ENCODE measurements around the gene PTAFR.

PTAFR gene

DNA sequence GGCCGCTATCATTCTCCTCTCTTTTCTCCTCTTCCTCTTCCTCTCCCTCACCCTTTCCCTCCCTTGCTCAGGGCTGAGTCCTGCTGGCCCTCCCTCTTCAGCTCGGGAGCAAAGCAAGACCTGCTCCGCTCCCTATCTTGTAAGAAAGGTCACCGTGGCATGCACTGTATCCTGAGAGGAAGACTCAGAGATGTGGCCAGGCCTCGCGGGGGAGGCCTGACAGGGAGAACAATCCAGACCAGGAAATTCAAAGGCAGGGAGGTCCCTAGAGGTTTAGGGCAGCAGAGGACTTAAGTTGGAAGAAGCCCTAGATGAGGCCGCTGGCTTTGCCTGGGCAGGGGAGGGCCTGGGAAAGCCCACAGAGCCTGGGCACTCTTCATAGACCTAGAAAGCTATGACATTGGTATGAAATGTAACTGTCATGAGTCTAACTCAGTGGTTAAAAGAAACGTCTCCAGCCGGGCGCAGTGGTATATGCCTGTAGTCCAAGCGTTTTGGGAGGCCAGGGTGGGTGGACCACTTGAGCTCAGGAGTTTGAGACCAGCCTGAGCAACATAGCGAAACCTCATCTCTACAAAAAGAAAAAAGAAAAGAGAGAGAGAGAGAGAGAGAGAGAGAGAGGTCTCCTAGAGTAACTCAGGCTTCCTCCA is 14.6 kb upstream of the PTAFR start:
- TF ChIP-seq, protein P1, sequence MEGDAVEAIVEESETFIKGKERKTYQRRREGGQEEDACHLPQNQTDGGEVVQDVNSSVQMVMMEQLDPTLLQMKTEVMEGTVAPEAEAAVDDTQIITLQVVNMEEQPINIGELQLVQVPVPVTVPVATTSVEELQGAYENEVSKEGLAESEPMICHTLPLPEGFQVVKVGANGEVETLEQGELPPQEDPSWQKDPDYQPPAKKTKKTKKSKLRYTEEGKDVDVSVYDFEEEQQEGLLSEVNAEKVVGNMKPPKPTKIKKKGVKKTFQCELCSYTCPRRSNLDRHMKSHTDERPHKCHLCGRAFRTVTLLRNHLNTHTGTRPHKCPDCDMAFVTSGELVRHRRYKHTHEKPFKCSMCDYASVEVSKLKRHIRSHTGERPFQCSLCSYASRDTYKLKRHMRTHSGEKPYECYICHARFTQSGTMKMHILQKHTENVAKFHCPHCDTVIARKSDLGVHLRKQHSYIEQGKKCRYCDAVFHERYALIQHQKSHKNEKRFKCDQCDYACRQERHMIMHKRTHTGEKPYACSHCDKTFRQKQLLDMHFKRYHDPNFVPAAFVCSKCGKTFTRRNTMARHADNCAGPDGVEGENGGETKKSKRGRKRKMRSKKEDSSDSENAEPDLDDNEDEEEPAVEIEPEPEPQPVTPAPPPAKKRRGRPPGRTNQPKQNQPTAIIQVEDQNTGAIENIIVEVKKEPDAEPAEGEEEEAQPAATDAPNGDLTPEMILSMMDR (IDR thresholded peaks at IDR 0.05; ENCODE audit: low read depth, low read length, missing control alignments): no peak
- no peak for DNase-seq (ENCODE audit: low read depth)
- H3K4me3 ChIP-seq (ENCODE audit: low read depth, low read length): no peak overlapping the region

DNA sequence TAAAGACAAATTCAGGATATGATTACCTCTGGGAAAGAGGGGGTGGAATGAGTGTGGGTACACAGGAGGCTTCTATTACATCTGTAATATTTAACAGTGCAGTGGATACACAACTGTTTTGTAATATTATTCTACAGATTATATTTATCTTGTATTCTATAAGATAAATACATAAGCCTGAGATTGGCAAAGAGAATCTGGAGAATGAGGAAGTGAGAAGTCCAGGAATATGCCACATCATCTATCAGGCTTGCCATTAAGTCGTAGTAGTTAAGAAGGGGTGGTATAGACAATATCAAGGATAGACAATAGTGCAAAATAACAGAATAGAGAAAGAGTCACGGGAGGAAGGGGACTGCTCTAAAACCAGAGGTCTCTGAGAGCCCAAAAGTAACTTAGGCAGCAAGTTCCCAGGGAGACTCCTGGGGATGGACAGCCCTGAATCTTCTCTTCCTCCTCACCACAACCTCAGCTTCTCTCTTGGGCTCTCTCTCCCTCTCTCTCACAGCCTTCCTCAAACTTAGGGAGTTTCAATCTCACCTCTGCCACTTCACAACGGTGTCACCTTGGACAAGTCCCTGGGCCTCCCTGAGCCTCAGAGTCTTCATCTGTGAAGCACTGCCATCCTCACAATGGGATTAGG is 14.0 kb upstream of the PTAFR start:
- no peak for DNase-seq (ENCODE audit: low read depth)
- TF ChIP-seq, protein P1 (IDR thresholded peaks at IDR 0.05; ENCODE audit: low read depth, low read length, missing control alignments): no peak
- no peak overlapping the region for H3K4me3 ChIP-seq (ENCODE audit: low read depth, low read length)

DNA sequence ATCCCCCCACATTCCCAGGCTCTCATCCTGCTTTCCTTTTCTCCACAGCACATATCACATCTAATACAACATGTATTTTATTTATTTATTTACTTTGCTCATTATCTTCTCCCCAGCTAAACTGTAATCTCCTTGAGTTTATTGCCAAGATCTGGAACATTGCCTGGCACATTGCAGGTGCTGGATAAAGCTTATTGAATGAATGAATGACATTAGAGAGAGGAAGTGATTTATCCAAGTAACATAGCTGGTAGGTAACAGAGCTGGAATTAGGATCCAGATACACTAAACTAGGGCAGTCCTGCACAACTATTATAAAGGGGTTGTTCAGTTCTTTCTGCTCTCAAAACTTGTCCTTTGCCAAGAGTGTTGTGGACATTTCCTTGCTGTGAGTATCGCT is 8.6 kb upstream of the PTAFR start:
- TF ChIP-seq, protein P1 (IDR thresholded peaks at IDR 0.05; ENCODE audit: low read depth, low read length, missing control alignments): no peak
- H3K4me3 ChIP-seq (ENCODE audit: low read depth, low read length): no peak overlapping the region
- DNase-seq (ENCODE audit: low read depth): no peak

DNA sequence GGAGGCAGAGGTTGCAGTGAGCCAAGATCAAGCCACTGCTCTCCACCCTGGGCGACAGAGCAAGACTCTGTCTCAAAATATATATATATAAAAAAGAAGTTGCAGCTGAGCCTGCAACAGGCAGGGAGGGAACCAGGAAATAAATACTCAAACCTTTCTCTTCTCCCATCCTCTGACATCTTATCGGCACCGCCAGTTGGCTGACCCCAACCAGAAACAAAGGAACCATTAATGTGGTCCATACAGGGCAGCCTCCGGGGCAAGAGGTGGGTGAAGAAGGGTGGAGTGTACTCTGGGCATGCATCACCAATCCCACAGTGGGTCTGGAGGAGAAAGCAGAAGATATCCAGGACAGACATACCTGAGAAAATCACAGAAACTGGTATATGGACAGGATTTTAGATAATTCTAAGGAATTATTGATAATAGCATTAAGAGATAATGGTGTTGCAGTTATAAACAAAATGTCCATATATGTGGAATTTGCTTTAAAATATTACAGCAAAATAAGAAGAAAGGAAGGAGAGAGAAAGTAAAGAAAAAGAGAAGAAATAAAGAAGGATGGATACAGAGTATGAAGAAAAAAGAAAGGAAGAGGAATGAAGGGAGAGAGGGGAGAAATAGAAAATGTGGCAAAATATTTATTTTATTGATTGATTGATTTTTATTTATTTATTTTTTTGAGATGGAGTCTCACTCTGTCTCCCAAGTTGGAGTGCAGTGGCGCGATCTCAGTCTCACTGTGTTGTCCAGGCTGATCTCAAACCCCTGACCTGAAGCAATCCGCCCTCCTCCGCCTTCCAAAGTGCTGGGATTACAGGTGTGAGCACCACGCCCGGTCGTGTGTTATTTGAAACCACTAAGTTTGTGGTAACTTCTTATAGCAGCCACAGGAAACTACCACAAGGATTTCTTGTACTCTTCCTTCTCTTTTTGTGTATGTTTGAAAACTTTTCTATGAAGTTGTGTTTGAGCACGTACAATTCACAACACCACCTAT is 4.1 kb upstream of the PTAFR start:
- no peak for DNase-seq (ENCODE audit: low read depth)
- TF ChIP-seq, protein P1 (IDR thresholded peaks at IDR 0.05; ENCODE audit: low read depth, low read length, missing control alignments): no peak
- H3K4me3 ChIP-seq (ENCODE audit: low read depth, low read length): no peak overlapping the region

DNA sequence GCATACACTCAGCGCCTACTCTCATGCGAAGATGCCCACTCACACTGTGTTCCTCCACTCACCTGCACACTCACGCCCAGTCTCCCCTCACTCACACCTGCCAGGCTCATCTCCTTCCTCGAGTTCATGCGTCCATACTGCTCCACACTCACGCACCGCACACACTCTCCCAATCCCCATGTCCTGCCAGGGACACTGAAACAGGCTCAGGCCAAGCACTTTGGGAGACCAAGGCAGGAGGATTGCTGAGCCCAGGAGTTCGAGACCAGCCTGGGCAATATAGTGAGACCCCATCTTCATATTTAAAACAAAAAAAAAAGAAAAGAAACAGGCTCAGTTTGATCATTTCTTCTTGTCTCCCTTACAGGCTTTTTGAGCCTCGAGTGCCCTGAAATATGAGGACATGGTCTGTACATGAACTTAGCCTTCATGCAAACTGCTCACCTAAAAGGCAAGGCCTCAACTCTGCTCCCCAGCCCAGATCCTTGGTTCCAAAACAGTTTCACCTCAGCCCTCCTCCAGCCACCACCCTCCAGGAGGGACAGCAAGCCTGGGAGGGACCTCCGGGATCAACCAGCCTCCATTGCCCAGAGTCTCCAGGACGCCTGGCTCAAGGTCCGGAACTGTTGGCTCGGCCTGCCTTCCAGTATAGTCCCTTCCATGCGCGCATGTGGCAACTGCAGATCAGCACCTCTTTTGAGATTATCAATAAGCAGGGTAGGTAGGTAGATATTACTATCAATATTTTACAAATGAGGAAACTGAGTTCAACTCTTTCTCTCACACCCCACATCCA is 2.4 kb upstream of the PTAFR start:
- DNase-seq (ENCODE audit: low read depth): no peak
- no peak overlapping the region for H3K4me3 ChIP-seq (ENCODE audit: low read depth, low read length)
- TF ChIP-seq, protein P1 (IDR thresholded peaks at IDR 0.05; ENCODE audit: low read depth, low read length, missing control alignments): no peak

DNA sequence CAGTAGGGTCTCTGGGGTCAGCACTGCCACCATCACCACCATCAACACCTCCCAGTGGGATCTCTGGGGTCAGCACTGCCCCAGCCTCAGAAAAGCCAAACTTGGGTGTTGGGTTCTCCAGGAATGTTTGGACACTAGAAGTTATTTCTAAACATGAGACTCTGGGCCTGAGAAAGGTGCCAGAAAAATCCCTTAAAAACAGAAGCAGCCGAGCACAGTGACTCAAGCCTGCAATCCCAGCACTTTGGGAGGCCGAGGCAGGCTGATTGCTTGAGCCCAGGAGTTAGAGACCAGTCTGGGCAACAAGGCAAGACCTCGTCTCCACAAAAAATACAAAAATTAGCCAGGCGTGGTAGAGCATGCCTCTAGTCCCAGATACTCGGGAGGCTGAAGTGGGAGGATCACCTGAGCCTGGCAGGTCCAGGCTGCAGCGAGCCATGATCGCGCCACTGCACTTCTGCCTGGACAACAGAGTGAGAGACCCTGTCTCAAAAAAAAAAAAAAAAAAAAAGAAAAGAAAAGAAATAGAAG is 470 bp downstream of the PTAFR start:
- TF ChIP-seq, protein P1 (IDR thresholded peaks at IDR 0.05; ENCODE audit: low read depth, low read length, missing control alignments): no peak
- DNase-seq (ENCODE audit: low read depth): no peak
- peak overlapping the region; percentile 58 for H3K4me3 ChIP-seq (ENCODE audit: low read depth, low read length)

Data from GM12864 (cell line).